ENCODE data around the gene PHF2.
"Not testable (repeated sequence)": the region's sequence is repeated elsewhere in the genome, so short reads cannot be mapped to it uniquely, and the experiment has no call there.

PHF2 gene

DNA sequence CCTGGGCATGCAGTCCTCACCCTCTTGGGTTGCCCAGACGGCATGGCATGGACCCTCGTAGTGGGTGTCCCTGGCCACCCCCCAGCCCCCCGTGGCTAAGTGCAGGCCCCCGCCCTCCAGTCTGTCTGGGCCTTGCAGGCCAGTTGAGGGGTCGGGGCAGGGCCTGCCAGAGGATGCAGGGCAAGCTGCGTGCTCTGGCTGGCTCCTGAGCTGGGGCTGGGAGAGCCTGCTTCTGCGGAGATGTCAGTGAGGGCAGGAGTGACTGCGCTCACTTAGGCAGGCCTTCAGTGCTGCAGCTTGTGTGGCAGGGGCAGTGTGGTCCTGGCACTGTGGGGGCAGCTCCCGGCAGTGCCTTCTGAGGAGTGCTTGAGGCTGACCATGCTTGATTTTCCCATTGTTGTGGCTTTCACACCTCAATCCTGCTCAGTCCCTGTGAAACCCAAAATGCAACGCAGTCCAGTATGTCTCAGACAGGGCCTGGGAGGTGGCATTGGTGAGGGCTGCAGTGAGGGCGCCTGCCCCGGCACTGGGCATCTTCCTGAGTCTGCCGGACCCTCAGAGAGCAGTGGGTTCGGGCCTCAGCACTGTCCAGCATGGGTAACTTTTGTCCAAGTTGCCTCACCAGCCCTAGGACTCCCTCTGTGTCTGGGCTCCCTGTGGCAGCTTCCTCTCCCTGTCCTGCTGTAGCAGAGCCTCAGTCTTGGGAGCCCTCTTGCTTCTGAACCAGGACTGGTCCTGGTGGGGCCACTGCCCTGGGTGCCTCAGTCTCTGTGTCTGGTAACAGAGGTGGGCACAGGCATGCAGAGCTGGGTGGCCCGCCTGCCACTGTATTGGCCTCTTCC is 93.0 kb downstream of the PHF2 start:
- DNase-seq, result no peak

DNA sequence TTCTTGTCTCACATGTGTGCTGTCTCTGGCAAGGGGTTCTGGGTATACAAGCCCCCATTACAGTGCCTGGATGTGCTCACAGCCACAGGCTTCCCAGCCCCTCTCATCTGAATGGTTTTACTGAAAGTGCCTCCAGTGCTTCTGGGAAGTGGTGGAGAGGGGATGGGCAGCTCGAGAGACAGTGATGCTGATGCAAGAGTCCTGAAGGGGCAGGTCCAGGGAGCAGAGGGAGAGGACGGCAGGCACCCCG is 93.5 kb downstream of the PHF2 start:
- DNase-seq, result no peak

DNA sequence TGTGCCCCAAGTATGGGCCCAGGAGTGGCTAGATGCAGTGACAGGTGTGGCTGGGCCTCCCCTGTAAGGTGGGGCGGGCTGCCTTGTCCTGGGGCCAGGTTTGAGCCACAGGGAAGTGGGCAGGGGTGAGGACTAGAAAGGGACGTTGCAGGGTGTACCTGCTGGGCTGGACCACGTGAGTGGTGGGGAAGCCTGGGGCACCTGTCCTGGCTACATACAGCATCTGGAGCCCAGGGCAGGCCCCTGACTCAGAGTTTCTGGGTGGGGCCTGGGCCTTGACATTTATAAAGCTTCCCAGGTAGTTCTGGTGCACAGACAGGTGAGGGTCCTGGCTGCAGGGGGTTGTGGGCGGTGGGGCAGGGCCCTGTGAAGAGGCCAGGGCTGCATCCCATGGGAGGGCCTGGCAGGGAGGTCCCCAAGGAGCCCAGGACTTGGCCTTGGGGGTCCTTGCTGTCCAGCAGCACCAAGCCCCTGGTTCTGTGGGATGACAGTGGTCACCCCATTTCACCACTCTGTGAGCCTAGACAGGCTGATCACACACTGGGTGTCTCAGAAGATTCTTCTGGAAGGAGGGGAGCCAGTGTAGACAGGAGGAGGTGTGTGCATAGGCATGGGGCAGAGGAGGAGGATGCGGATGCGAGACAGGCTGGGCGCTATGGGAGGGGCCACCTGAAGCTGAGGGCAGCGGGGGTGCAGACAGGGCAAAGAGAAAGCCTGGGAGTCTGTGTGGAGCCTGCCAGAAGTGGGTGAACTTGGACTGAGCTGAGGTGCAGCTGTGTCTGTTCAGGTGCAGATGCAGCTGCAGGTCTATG is 94.0 kb downstream of the PHF2 start:
- DNase-seq, result no peak

DNA sequence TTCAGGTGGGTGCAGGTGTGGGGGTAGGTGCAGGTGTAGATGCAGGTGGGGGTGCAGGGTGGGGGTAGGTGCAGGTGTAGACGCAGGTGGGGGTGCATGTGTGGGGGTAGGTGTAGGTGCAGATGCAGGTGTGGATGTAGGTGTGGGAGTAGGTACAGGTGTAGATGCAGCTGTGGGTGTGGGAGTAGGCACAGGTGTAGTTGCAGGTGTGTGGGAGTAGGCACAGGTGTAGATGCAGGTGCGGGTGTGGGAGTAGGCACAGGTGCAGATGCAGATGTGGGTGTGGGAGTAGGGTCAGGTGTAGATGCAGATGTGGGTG is 94.6 kb downstream of the PHF2 start:
- DNase-seq, result no peak

DNA sequence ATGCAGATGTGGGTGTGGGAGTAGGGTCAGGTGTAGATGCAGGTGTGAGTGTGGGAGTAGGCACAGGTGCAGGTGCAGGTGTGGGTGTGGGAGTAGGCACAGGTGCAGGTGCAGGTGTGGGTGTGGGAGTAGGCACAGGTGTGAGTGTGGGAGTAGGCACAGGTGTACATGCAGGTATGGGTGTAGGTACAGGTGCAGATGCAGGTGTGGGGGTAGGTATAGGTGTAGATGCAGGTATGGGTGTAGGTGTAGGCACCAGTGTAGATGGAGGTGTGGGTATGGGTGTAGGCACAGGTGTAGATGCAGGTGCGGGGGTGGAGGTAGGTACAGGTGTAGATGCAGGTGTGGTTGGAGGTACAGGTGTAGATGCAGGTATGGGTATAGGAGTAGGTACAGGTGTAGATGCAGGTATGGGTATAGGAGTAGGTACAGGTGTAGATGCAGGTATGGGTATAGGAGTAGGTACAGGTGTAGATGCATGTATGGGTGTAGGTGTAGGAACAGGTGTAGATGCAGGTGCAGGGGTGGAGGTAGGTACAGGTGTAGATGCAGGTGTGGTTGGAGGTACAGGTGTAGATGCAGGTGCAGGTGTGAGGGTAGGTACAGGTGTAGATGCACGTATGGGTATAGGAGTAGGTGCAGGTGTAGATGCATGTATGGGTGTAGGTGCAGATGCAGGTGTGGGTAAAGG is 96.1 kb downstream of the PHF2 start:
- not testable (repeated sequence) for DNase-seq

DNA sequence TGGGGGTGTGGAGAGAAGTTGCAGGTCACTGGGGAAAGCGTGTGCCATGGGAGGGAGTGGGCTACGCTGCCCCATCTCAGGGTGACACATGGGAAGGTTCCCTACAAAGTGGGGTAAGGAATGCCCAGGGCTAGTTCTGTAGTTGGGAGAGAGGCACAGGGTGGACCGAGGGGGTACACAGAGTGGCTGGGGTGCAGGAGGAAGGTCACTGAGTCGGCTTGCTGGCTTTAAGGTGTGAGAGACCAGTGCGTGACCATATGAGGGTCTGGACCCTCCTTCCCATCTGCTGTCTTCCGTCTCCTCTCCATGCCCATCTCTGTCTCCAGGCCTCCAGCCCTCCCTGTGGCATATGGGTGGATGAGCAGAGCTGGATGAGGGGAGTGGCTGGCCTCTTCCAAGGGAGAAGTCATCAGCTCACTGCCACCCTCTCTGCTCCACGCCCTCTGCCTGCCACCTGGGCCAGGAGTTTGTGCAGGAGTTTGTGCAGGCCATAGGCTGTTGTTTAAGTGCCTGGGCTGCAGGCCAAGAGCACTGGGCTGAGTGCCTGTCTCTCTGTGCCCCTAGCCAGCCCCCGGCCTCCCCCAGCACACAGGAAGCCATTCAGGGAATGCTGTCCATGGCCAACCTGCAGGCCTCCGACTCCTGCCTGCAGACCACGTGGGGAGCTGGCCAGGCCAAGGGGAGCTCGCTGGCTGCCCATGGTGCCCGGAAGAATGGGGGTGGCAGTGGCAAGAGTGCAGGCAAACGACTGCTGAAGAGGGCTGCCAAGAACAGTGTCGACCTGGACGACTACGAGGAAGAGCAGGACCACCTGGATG is 96.8 kb downstream of the PHF2 start:
- DNase-seq, result no peak

DNA sequence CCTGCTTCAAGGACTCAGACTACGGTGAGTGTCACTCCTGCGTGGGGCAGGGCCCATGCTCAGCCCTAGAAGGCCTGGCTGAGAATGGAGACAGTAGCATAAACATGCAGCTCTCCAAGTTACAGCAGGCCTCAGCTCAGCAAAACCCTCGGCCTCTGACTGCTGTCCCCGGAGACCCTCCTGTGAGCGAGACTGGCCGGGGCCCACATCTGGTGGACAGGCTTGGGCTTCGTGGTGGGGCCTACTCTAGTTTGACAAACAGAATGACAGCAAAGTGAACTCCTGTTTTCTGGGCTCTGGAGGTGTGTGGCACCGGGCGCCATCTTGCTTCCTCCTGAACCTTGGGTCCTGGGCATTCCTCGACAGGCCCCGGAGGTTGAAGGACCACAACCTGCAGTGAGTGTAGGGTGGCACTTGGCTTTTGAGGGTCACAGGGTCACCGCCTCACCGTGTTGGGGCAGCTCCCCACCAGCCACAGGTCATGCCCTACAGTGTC is 97.5 kb downstream of the PHF2 start:
- no peak for DNase-seq

DNA sequence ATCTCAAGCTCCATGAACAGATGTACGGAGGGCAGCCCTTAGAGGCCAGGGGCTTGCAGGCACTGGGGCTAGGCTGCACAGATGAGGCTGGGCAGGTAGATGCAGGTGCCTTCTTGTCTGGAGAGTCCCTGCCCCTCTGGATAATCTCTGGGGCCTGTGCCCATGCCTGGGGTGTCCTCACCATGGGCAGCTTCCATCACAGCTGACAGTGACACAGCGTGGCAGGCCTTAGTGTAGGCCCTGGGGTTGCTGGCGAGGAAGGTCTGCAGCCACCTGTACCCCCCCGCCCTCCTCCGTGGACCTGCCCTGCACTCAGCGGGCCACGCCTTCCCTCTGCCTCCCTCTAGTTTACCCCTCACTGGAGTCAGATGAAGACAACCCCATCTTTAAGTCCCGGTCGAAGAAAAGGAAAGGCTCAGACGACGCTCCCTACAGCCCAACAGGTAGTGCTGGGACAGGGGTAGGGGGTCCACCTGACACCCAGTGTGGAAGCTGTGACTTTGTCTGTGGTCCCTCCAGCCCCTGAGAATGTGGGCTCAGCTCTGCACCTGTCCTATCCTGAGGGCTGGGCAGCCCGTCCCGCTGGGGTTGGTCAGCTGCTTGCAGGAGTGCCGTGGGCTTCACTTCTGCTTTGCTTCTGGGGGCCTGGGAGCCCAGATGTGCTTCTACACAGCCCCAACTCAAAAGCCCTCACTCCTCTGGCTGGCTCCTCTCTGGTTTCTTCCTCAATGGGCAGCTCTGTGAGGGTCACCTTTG is 98.4 kb downstream of the PHF2 start:
- DNase-seq, result no peak

DNA sequence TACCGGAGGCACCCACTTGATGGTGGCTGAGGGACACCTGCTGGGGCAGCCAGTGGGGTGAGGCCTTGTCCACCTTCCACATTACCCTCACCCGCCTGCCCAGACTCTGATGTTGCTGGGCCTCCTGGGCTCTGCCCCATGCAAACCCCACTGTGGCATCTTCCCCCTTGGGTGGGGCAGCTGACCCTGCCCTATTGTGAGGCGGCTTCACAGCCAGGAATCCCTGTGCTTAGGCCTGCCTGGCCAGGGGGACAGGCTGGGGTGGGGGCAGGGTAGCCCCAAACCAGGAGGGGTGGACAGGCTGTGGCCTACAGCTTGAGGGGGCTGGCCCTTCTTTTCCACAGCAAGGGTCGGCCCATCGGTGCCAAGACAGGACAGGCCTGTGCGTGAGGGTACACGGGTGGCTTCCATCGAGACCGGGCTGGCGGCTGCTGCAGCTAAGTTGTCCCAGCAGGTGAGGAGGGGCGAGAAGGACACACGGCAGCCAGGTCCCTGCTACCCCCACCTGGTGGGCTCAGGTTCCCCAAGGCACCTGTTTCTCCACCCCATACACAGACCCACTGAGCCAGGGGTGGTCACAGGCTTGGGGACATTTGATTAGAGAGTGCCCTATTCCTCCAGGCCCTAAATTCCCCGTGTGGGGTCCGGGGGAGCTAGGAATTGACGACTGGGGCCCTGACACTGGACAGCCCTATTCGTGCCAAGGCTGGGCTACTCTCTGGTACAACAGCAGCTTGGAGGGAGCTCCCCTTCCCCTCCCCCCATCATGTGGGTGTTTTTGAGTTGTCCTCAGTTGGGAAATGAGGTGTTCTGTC is 99.2 kb downstream of the PHF2 start:
- no peak for DNase-seq

DNA sequence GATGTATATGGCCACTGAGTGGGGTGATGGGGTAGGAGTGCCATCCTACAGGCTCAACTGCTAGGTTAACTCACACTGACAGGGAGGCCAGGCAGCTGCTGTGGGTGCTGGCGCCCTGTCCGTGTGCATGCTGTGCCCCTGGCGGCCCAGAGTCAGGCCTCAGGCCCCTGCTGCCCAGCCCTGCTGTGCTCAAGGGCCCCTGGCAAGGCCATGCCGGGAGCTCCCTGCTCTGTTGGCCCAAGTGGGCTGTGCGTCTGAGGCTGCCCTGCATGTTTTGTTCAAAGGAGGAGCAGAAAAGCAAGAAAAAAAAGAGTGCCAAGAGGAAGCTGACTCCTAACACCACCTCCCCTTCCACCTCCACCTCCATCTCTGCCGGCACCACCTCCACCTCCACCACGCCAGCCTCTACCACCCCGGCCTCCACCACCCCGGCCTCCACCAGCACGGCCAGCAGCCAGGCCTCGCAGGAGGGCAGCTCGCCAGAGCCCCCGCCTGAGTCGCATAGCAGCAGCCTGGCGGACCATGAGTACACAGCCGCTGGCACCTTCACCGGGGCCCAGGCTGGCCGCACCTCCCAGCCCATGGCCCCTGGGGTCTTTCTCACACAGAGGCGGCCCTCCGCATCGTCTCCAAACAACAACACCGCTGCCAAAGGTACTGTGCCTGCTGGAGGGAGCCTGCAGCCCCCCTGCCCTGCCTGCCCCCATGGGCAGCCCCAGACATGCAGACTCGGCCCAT is 100.1 kb downstream of the PHF2 start:
- DNase-seq, result no peak

DNA sequence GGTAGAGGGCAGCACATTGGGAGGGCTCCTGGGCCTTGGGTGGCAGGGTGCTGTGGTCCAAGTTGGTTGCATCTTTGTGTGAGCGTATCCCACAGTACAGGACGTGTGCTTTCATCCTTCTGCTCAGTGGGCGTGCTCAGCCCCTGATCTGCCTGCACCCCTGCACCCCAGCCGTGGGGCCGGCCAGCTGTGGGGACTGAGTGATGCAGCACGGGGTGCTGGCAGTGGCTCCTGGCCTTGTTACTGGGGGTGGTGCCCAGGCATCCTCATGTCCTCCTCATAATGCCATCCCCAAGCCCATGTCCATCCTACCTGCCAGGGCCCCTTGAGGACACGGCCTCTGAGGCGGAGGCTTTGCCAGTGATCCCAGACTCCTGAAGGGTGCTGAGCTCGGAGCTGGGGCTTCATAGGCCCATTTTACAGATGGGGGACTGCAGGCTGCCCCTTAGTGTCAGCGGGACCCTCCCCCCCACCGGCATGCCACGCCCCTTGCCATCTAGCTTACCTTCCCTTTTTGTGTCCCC is 100.7 kb downstream of the PHF2 start:
- no peak for DNase-seq

DNA sequence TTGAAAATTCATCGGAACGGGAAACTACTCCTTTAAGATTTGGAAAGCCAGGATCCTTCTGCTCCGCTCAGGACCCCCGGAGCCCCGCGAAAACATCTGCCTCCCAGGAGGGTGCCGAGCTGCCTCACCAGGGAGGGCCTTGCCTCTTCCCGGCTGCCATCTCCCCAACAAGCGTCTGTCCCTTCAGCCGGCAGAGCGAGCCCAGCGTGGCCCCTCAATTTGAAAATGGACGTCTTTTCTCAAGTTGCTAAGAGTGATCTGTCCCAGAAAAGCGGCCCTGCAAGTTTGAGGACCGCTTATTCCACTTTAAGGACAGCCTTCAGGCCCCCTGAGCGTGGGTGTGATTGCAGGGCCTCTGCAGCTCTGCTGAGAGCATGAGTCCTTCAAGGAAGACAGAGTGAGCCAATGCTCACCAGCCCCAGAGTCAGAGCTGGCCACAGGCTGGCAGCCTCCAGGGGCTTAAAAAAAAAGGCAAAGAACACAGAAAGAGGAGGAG is 101.3 kb downstream of the PHF2 start:
- no peak for DNase-seq

DNA sequence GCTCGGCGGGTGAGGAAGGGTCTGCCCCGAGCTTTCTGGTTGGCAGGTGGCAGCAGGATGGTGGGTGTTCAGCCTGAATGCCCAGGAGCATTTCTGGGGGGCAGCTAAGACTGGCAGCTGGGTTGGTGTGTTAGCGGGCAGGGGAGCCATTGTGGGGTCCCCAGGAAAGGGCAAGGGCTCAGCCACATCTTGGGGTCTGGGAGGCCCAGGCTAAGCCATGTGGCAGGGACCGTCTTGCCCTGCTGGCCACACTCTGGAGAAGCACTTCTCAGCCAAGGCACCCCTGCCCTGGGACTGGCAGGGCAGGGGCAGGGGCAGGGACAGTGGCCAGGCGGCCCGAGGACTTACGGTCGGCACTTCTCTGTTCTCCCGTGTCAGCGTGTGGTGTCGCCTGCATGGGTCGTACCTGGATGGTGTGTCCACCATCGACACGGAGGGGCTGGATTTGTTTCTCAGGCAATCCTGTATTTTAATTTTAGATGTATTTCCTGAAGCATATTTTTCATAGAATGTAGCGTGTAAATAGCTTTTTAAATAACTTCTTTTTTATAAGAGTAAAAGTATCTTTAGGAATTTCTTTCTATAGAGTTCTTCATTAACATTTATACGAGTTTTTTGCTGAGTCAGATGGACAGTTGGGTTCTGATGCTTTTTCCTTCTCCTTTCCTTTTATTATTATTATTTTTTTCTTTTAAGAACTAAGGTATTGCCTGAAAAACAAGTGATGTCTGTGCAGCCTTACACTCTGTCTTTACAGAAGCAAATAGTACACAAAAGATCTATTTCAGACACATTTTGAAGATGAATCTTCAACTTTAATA is 102.0 kb downstream of the PHF2 start:
- DNase-seq, result no peak

DNA sequence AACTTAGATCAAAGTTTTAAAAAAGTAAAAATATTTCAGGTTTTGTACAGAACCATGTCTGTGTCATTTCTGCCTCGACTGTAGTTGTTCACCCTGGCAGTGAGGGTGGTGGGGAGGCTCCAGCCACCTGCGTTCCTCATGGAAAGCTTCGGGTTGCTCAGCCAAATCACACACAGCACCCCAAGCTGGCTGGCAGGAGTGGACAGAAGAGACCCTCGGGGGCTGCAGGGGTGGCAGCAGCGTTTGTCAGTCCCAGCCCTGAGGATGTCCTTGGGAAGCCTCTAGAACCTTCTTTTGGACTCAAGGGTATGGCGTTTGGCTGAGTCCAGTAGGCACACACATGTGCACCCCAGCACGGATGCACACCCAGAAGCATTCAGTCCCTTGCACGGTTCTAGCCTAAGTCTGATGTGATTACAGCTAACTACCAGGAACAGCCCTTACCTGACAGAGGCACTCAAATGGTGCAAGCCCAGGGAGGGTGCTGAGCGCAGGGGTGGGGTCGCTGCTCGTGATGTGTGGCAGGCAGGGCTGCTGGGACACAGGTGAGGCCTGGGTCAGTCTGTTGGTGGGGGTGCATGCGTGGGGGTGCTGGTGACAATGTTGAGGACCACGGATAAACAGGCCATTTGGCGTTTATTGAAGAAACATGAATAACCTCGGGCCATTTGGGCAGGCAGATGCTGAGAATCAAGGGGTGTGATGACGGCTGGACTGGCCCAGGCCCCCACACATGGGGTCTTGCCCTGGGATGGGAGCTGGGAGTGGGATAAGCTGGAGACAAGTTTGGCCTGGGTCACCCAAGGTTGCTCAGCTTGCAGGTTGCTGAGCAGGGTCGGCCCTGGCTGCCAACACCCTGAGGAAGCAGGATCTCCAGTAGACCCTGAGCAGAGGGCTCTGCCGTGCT is 103.4 kb downstream of the PHF2 start:
- DNase-seq, result no peak

DNA sequence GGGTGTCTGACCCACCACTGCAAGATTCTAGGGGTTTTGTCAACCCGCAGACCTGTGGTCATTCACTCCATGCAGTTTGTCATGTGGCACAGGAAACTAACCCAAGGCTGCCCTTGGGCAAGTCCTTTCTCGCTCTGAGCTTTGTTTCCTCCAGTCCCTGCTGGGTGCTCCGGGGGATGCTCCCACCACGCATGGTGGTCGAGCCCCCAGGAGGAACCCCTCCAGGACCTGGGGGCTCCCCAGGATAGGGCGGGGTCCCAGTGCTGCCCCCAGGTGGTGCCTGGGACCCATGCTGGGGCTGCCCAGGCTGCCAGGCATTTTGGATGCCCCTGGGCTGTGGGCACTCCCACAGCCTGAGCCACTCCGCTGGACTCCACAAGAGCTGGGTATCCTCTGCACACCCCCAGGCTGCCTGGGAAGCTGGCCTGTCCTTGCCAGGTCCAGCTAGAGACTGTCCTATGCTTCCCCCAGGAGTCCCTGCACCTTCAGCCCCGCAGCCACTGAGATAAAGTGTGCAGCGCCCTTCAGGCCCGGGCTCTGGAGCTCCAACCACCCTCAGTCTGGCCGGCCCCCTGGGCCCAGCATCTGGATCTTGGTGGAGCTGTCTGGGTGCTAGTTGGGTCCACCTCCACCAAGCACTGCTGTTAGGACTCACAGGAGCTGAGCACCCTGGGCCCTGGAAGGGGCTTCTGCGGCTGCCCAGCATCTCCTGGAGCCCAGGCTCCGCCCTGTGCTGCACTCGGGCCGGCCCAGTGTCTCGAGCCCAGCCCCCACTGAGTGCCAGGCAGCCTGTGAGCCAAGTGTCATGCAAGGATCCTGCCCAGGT is 104.3 kb downstream of the PHF2 start:
- no peak for DNase-seq

DNA sequence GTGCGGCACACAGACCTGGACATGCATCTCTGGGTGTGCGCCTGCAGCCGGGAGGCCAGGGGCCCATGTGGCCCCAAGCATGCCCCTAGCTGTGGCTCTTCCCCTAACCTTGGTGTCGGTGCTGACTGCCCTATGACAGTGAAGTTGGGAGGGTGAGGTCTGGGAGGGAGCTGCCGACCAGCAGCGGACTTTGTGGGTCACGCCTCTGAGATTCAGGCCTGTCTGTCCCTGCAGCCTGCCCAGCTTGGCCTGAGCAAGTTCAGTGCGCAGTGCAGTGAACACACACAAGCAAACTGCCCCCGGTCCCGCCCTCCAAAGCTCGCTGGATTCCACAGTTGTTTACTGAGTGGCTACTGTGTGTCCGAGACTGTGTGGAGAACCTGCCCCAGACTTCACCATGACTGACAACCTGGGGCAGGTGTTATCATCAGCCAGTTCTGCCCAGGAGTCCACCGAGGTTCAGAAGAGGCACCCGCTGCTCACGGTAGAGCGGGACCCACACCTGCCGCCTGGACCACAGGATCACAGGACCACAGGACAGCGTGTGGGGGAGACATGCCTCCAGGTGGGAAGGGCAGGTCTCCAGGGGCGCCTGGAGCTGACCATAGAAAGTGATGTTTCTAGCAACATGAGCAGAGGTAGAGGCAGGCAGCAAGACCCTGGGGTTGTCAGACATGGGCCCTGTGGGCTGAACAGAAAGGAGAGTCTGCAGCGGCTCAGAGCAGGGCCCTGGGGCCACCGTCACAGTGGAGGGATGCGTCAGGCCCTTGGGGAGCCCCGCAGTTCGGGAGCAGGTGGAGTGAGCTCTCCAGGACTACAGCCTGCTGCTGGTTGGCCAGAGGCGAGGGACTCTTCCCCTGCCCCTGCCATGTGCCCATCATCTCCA is 105.1 kb downstream of the PHF2 start:
- no peak for DNase-seq
